ENCODE results near the gene FSHB. TPM values are rescaled to one million over a fixed set of nuclear protein-coding genes. Genes with fewer than 3 reads are reported as not detected.

FSHB gene
- total and polyA plus RNA-seq, 2 of the 8 experiments (the other 6 are each of a cell fraction or from before 2014, with no cell fraction given) = not detected

GRCh38 chr11:30196400-30197206 is 34.2 kb upstream of the FSHB start (continued):
- TF ChIP-seq, protein P1, sequence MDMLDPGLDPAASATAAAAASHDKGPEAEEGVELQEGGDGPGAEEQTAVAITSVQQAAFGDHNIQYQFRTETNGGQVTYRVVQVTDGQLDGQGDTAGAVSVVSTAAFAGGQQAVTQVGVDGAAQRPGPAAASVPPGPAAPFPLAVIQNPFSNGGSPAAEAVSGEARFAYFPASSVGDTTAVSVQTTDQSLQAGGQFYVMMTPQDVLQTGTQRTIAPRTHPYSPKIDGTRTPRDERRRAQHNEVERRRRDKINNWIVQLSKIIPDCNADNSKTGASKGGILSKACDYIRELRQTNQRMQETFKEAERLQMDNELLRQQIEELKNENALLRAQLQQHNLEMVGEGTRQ (IDR thresholded peaks at IDR 0.05; ENCODE audit: low read length) = no peak
- TF ChIP-seq EGR1 (IDR thresholded peaks at IDR 0.05; ENCODE audit: borderline replicate concordance, low read depth, low read length) = no peak
- peak; percentile 84 to 96 (median 94) for TF ChIP-seq CTCF (IDR thresholded peaks at IDR 0.05; ENCODE audit: control extremely low read depth in 1 of 3, insufficient read depth in 1 of 3, low read depth in 1 of 3, low read length in 3 of 3)
- no peak for TF ChIP-seq HDAC2 (IDR thresholded peaks at IDR 0.05; ENCODE audit: borderline replicate concordance in 1 of 2, low read depth in 2 of 2, low read length in 2 of 2)
- no peak for TF ChIP-seq YY1 (IDR thresholded peaks at IDR 0.05; ENCODE audit: low read depth, low read length)
- TF ChIP-seq SRF (IDR thresholded peaks at IDR 0.05; ENCODE audit: low read depth, low read length) = no peak
- no peak for TF ChIP-seq GABPA (IDR thresholded peaks at IDR 0.05; ENCODE audit: borderline replicate concordance, insufficient read depth, low read length)
- TF ChIP-seq, protein P2, sequence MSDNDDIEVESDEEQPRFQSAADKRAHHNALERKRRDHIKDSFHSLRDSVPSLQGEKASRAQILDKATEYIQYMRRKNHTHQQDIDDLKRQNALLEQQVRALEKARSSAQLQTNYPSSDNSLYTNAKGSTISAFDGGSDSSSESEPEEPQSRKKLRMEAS (IDR thresholded peaks at IDR 0.05) = 0 out of 2 replicates have a peak, but pooled peaks have one; percentile 45
- peak; percentile 83 to 90 for TF ChIP-seq RAD21 (IDR thresholded peaks at IDR 0.05 in 1 of 2, conservative IDR thresholded peaks at IDR 0.05 in 1 of 2; ENCODE audit: low read depth in 2 of 2, low read length in 2 of 2)
- TF ChIP-seq SAP30 (IDR thresholded peaks at IDR 0.05; ENCODE audit: insufficient read depth, insufficient replicate concordance, low read length) = no peak
- TF ChIP-seq POLR2A (IDR thresholded peaks at IDR 0.05; ENCODE audit: control extremely low read depth in 1 of 2, low read depth in 2 of 2, low read length in 2 of 2) = no peak
- TF ChIP-seq ASH2L (IDR thresholded peaks at IDR 0.05; ENCODE audit: low read length) = no peak

Measured in H1 (cell line).